ENCODE results near the gene PTTG1. TPM values are rescaled to one million over a fixed set of nuclear protein-coding genes. Genes with fewer than 3 reads are reported as not detected.
"Not testable (repeated sequence)": the region's sequence is repeated elsewhere in the genome, so short reads cannot be mapped to it uniquely, and the experiment has no call there.

PTTG1 gene
- total and polyA plus RNA-seq, 2 donors (not counting 1 experiment from before 2014, with no cell fraction given), result 8.1 to 15.4 TPM

DNA sequence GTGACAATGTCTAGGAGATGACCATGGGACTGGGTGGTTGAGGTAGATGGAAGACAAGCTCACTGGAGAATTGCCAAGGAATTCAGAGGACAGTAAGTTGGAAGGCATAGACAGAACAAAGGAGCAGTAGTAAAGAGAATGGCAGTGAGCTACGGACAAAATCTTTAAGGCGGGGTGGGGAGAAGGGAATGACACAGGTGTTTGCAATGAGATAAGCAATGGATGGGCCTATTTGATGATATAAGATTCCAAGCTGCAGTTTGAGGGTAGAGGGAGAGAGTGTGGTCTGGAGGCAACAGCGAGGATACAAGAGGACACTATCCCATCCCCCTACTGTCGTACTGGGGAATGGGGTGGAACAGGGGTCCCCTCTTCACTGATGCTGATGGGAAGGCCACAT, 14.4 kb downstream of the PTTG1 start:
- TF ChIP-seq EZH2 (IDR thresholded peaks at IDR 0.05; ENCODE audit: borderline replicate concordance, insufficient read depth, low read depth, low read length, poor library complexity, severe bottlenecking) (no peak), CTCF (IDR thresholded peaks at IDR 0.05) (no peak)
- Histone ChIP-seq H2AFZ (ENCODE audit: insufficient read depth, low read depth, low read length, poor library complexity, severe bottlenecking) (no peak overlapping the region), H3K9ac (ENCODE audit: low read length) (no peak overlapping the region), H3K4me2 (replicated peaks; ENCODE audit: low read depth, low read length, poor library complexity, severe bottlenecking) (no peak overlapping the region), H3K4me3 (ENCODE audit: control extremely low read depth in 1 of 5, extremely low read depth in 1 of 5, insufficient read depth in 1 of 5, low read depth in 2 of 5, low read length in 4 of 5) (no peak overlapping the region), H3K27me3 (replicated peaks in 1 of 4; ENCODE audit: control extremely low read depth in 1 of 4, control insufficient read depth in 3 of 4, insufficient read depth in 4 of 4, low read length in 3 of 4) (no peaks in the 10 kb centered on the region), H3K27ac (ENCODE audit: low read length in 2 of 2) (no peak overlapping the region), H3K36me3 (replicated peaks in 1 of 2; ENCODE audit: control extremely low read depth in 1 of 2, control insufficient read depth in 1 of 2, extremely low read depth in 1 of 2, insufficient read depth in 2 of 2, low read length in 1 of 2) (no peaks in the 10 kb centered on the region), H4K20me1 (ENCODE audit: control insufficient read depth, insufficient read depth, low read length, poor library complexity, severe bottlenecking) (no peaks in the 10 kb centered on the region), H3K9me3 (ENCODE audit: control extremely low read depth in 1 of 3, control insufficient read depth in 2 of 3, insufficient read depth in 1 of 3, low read length in 2 of 3) (no peaks in the 10 kb centered on the region), H3K79me2 (ENCODE audit: control insufficient read depth, insufficient read depth, low read length) (peaks cover 5% of the 10 kb centered on the region), H3K4me1 (ENCODE audit: control insufficient read depth in 2 of 2, insufficient read depth in 2 of 2, low read length in 2 of 2) (peaks cover 38 to 46% of the 10 kb centered on the region in 2 donors)
- H3K9me3 Mint-ChIP-seq (ENCODE audit: insufficient read depth), result no peaks in the 10 kb centered on the region
- H3K4me3 Mint-ChIP-seq, result no peak overlapping the region
- intact Hi-C loops (cut with micrococcal nuclease), result loop anchor here (5.0 to 10.0 kb wide), 2 partner anchors 351 to 1109 kb away; partner anchors contain the start of gene GABRB2
- H3K27ac Mint-ChIP-seq, result peak overlapping the region; percentile 1
- CTCF ChIA-PET, result interaction anchor here (0.9 to 1.3 kb wide), 3 partner anchors 11 to 72 kb away, joined by 3 to 5 read pairs (median 5); no protein-coding TSS in a partner anchor
- H3K27me3 Mint-ChIP-seq, result no peaks in the 10 kb centered on the region
- H3K4me1 Mint-ChIP-seq, result peaks cover 59% of the 10 kb centered on the region
- DNase-seq, result no peak
- WGBS (ENCODE audit: insufficient coverage), result 100% methylated on average over 1 of the region's 4 CpGs
- POLR2A ChIA-PET, result no interaction called here
- ATAC-seq (ENCODE audit: low read depth), result no peak

DNA sequence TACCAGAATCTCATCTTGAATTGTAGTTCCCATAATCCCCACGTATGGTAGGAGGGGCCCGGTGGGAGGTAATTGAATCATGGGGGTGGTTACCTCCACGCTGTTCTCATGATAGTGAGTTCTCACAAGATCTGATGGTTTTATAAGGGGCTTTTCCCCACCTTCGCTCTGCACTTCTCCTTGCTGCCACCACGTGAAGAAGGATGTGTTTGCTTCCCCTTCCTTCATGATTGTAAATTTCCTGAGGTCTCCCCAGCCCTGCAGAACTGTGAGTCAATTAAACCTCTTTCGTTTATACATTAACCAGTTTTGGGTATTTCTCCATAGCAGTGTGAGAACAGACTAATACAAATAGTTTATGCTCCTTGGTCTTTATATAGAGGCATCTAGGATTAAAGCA, 15.0 kb downstream of the PTTG1 start:
- CTCF ChIA-PET, result interaction anchor here (1.3 to 4.8 kb wide), 3 partner anchors 17 to 71 kb away, joined by 5 to 89 read pairs (median 14); no protein-coding TSS in a partner anchor
- H4K20me1 ChIP-seq (ENCODE audit: control insufficient read depth, insufficient read depth, low read length, poor library complexity, severe bottlenecking); H3K4me3 ChIP-seq (ENCODE audit: control extremely low read depth in 1 of 5, extremely low read depth in 1 of 5, insufficient read depth in 1 of 5, low read depth in 2 of 5, low read length in 4 of 5); ATAC-seq (ENCODE audit: low read depth); H3K9ac ChIP-seq (ENCODE audit: low read length); H3K9me3 ChIP-seq (ENCODE audit: control extremely low read depth in 1 of 3, control insufficient read depth in 2 of 3, insufficient read depth in 1 of 3, low read length in 2 of 3); H3K4me3 Mint-ChIP-seq; H3K36me3 ChIP-seq (replicated peaks in 1 of 2; ENCODE audit: control extremely low read depth in 1 of 2, control insufficient read depth in 1 of 2, extremely low read depth in 1 of 2, insufficient read depth in 2 of 2, low read length in 1 of 2); POLR2A ChIA-PET; H3K27me3 Mint-ChIP-seq; DNase-seq; H3K27ac ChIP-seq (ENCODE audit: low read length in 2 of 2); H3K27ac Mint-ChIP-seq; H2AFZ ChIP-seq (ENCODE audit: insufficient read depth, low read depth, low read length, poor library complexity, severe bottlenecking); H3K79me2 ChIP-seq (ENCODE audit: control insufficient read depth, insufficient read depth, low read length); H3K9me3 Mint-ChIP-seq (ENCODE audit: insufficient read depth); H3K4me2 ChIP-seq (replicated peaks; ENCODE audit: low read depth, low read length, poor library complexity, severe bottlenecking); H3K27me3 ChIP-seq (replicated peaks in 1 of 4; ENCODE audit: control extremely low read depth in 1 of 4, control insufficient read depth in 3 of 4, insufficient read depth in 4 of 4, low read length in 3 of 4): not testable (repeated sequence)
- no CpG with 5 or more reads among the region's 6 CpGs for WGBS (ENCODE audit: insufficient coverage)
- peaks cover 59% of the 10 kb centered on the region for H3K4me1 Mint-ChIP-seq
- peaks cover 38 to 46% of the 10 kb centered on the region in 2 donors for H3K4me1 ChIP-seq (ENCODE audit: control insufficient read depth in 2 of 2, insufficient read depth in 2 of 2, low read length in 2 of 2)
- intact Hi-C loops (cut with micrococcal nuclease), result loop anchor here (5.0 to 10.0 kb wide), 2 partner anchors 351 to 1108 kb away; partner anchors contain the start of gene GABRB2

Data from B cell (primary cell).